T-helper 17 cell (primary cell): ENCODE measurements around the gene TMSB4X. TPM values are rescaled to one million over a fixed set of nuclear protein-coding genes. Genes with fewer than 3 reads are reported as not detected.
"Not testable (repeated sequence)": the region's sequence is repeated elsewhere in the genome, so short reads cannot be mapped to it uniquely, and the experiment has no call there.

Source experiments
- ATAC-seq: fragments of 150-1000 bp; cut with Tn5 transposase; 2 replicates; pipeline ENCODE4 v1.10.0; 2021; ENCODE audit warnings: mild to moderate bottlenecking, moderate library complexity
- DNase-seq, 3 donors: peaks; one replicate each; pipeline versions ENCODE4 v3.0.0 to v3.0.0-alpha.2; 2020 to 2021
- H3K9me3 ChIP-seq: one replicate; pipeline ENCODE4 v1.7.0; 2013; ENCODE audit warnings: low read length, mild to moderate bottlenecking; ENCODE audit not compliant: control insufficient read depth, poor library complexity, severe bottlenecking
- H3K27ac Mint-ChIP-seq: one replicate; pipeline ENCODE4 v1.8.0; 2022; ENCODE audit warnings: mild to moderate bottlenecking, moderate library complexity, mixed read lengths
- H3K27me3 Mint-ChIP-seq: one replicate; pipeline ENCODE4 v1.8.0; 2022; ENCODE audit warnings: mixed read lengths
- H3K36me3 Mint-ChIP-seq: one replicate; pipeline ENCODE4 v1.8.0; 2022; ENCODE audit warnings: low read depth, mixed read lengths
- H3K4me1 Mint-ChIP-seq: one replicate; pipeline ENCODE4 v1.8.0; 2022; ENCODE audit warnings: mild to moderate bottlenecking, mixed read lengths
- H3K4me3 Mint-ChIP-seq: one replicate; pipeline ENCODE4 v1.8.0; 2022; ENCODE audit warnings: mild to moderate bottlenecking, moderate library complexity, mixed read lengths
- total RNA-seq, 4 donors: library from RNA in 2 of 4; stranded (reverse) in 2 of 4; gene quantifications; one replicate each; pipeline ENCODE4 v1.2.3 and lab custom pipeline; 2022 to 2026

Gene TMSB4X
- total RNA-seq, 2 donors from 2014 or later, result 5,781 to 7,183 TPM

DNA sequence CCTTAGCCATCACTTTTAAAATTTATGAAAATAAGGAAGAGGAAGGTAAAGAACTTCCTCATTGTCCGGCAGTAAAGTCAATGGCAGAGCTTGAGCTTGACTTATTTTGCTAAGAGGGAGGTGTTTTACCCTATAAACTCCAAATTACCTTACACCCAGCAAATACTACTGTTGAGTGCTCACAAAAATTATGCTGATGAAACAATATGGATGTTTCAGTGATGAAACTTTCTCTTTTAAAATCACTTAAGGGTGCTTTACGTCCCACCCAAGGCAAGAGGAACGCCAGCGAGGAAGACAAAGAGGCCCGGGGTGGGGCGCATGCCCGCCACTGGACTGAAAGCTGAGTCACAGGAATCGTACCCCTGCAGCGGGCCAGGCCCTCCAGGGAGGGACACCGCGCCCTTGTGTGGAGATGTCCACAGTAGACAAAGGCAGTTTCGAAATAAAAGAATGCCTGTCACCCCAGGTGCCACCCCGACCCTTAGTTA is 560 bp upstream of the TMSB4X start:
- Mint-ChIP-seq H3K36me3 (peaks cover 10% of the 10 kb centered on the region), H3K4me3 (peak overlapping the region; percentile 95), H3K4me1 (peaks cover 36% of the 10 kb centered on the region), H3K27ac (peak overlapping the region; percentile 100), H3K27me3 (no peaks in the 10 kb centered on the region)
- H3K9me3 ChIP-seq, result no peaks in the 10 kb centered on the region
- ATAC-seq (peak; percentile 2), DNase-seq (peak in 2 of 3 donors; percentile 22 to 32)

DNA sequence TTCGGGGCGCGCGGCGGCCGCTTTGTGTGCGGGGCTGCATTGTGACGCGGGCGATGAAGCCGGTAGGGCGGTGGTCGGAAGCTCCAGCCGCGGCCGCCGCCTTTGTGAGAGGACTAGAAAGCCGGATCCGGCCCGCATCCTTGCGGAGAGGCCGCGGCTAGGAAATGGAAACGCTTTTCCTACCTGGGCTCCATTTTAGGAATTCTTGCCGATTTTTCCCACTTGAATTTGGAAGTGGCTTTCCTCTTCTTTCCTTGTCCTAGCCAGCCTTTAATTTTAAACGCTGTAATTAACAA is 708 bp downstream of the TMSB4X start:
- DNase-seq (no peak), ATAC-seq (no peak)
- Mint-ChIP-seq H3K27ac (peak overlapping the region; percentile 100), H3K27me3 (no peaks in the 10 kb centered on the region), H3K4me3 (peak overlapping the region; percentile 95), H3K36me3 (peaks cover 10% of the 10 kb centered on the region), H3K4me1 (peaks cover 35% of the 10 kb centered on the region)
- H3K9me3 ChIP-seq, result no peaks in the 10 kb centered on the region

DNA sequence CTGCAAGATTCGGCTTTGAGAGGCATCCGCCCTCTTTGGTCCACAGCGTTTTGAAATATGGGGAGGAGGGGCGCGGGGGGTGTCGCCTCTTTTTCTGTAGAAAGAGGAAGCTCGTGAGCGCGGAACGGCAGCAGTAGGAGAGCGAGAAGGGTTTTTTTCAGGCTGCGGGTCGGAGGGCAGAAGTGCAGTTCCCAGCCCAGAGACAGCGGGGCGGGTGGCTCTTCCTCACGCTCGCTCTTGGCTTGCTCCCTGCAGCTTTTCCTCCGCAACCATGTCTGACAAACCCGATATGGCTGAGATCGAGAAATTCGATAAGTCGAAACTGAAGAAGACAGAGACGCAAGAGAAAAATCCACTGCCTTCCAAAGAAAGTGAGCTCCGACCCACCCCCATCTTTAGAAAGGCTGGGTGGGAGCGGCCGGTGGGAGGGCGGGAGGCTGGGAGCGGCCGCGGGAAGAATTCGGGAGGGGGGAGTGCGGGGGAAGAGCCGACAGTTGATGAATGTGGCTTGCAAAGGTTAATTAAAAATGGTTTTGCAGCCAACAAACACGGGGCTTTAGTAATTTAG is 1.2 kb downstream of the TMSB4X start:
- H3K27me3 Mint-ChIP-seq, result no peaks in the 10 kb centered on the region
- no peaks in the 10 kb centered on the region for H3K9me3 ChIP-seq
- H3K4me3 Mint-ChIP-seq, result peak overlapping the region; percentile 95
- ATAC-seq (no peak), DNase-seq (no peak)
- H3K36me3 Mint-ChIP-seq, result peaks cover 10% of the 10 kb centered on the region
- H3K4me1 Mint-ChIP-seq, result peaks cover 30% of the 10 kb centered on the region
- peak overlapping the region; percentile 100 for H3K27ac Mint-ChIP-seq

DNA sequence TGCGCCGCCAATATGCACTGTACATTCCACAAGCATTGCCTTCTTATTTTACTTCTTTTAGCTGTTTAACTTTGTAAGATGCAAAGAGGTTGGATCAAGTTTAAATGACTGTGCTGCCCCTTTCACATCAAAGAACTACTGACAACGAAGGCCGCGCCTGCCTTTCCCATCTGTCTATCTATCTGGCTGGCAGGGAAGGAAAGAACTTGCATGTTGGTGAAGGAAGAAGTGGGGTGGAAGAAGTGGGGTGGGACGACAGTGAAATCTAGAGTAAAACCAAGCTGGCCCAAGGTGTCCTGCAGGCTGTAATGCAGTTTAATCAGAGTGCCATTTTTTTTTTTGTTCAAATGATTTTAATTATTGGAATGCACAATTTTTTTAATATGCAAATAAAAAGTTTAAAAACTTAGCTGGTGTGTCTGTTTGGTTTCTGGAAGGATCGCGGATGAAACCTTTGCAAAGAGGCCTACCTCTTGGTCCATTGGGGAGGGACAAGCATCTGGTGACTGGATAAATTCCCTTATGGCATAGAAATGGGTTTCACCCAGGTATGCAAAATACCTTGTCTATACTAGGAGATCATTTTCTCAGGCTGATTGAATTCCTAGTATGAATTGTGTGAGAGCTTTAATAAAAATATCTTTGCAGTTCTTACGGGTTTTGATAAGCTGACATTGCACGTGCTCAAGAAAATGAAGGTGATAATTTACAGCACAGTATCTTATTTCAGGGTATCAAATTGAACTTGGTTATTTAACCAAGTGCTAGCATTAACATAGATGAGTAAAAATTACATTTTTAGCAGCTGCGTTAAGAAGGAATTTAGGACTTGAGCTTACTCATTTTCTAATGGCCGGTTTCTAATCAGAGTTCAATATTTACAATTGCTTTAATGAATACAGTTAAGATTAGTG is 2.2 kb downstream of the TMSB4X start:
- not testable (repeated sequence) for H3K9me3 ChIP-seq, ATAC-seq, DNase-seq, H3K27me3 Mint-ChIP-seq
- peaks cover 25% of the 10 kb centered on the region for H3K4me1 Mint-ChIP-seq
- peaks cover 10% of the 10 kb centered on the region for H3K36me3 Mint-ChIP-seq
- H3K4me3 Mint-ChIP-seq, result peak overlapping the region; percentile 95
- H3K27ac Mint-ChIP-seq, result peak overlapping the region; percentile 100

DNA sequence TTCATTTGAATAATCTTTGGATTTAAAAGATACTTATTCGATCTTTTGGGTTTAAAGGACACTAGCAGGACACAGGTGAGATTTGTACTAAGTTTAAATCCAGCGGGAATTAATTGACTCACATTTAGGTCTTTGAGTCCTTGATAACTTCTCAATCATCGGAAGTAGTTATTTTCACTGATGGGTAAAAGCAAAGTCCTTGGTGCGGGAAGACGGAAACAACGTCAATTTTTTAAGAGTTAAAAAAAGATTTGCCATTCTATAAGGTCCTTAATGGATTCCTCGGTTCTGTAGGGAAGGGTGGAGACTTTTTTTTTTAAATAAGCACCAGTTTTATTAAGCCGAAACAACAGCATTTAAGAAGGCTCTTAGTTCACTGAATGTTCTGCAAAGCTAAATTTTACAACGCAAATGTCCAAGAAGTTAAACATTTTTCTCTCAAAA is 2.9 kb downstream of the TMSB4X start:
- ATAC-seq, result peak; percentile 1

DNA sequence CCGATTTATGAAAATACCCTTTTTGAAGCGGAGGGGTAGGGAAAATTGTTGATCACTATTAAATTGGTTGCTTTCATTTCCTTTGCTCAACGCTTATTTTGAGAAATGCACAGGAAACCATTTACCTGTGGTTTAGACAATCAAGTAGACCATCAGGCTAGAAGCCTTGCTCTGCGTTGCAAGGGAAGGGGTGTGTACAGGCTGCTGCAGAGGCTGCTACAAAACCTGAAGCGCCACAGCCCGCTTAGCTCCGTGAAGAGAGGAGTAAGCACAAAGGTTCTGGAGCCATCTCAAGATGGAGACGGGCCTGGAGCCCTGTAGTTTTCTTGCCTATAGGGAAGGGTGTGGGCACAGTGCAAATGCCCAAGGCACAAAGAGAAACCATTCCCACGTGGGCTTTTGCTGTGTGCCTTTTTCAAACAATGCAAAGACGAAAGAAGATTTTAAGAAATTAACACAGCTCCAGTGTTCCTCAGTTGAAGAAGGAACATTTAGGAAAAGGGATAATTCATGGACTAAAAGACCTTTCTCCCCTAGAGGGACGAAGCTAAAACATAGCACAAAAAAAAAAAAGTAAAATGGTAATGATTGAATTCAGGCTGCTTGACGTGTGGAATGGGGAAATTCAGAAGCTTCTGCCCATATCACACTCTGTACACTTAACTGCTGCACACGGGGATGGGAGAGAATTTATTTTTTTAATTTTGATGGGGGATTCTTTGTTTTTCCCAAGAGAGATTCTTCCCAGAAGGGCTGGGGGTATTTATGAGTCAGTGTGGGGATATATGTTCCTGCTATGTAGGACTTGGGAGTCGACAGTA is 3.5 kb downstream of the TMSB4X start:
- H3K27me3 Mint-ChIP-seq, result no peaks in the 10 kb centered on the region
- DNase-seq (peak; percentile 36 to 60 (median 45)), ATAC-seq (peak; percentile 76)
- H3K4me3 Mint-ChIP-seq, result peak overlapping the region; percentile 95
- peaks cover 27% of the 10 kb centered on the region for H3K4me1 Mint-ChIP-seq
- no peaks in the 10 kb centered on the region for H3K9me3 ChIP-seq
- peak overlapping the region; percentile 100 for H3K27ac Mint-ChIP-seq
- H3K36me3 Mint-ChIP-seq, result peaks cover 10% of the 10 kb centered on the region

More for the DNA sequence above, 2.9 kb downstream of the TMSB4X start:
- Mint-ChIP-seq H3K27ac (peak overlapping the region; percentile 100), H3K27me3 (no peaks in the 10 kb centered on the region), H3K36me3 (peaks cover 10% of the 10 kb centered on the region), H3K4me3 (peak overlapping the region; percentile 95), H3K4me1 (peaks cover 24% of the 10 kb centered on the region)
- no peak for DNase-seq
- no peaks in the 10 kb centered on the region for H3K9me3 ChIP-seq

DNA sequence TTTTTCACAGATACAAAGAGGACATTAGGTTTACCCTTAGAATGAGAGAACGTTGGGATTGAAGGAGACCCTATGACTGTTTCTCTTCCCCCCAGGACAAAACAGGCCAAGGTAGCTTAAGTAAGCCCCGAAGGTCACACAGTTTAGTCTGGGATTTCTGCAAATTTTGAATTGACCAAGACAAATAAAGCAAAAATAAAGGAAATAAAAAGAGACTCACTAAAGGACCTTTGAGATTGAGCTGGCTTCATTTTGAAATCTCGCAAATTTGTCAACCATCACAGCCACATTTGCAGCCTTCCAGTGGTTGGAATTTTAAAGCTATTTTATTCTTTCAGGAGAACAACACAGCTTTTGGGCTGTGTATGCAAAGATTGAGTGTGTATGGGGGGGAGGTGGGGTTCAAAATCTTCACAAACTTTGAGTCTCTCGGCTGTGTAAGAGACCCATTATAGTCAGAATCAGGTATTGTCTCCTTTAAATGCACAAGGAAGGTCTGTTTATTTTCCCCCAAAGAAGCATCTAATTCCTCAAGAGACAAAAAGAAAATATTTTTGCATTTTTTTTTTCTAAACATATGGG is 4.2 kb downstream of the TMSB4X start:
- H3K36me3 Mint-ChIP-seq, result peaks cover 10% of the 10 kb centered on the region
- H3K9me3 ChIP-seq, result no peaks in the 10 kb centered on the region
- ATAC-seq (no peak), DNase-seq (no peak)
- H3K27me3 Mint-ChIP-seq, result no peaks in the 10 kb centered on the region
- H3K4me1 Mint-ChIP-seq, result peaks cover 31% of the 10 kb centered on the region
- H3K27ac Mint-ChIP-seq, result peak overlapping the region; percentile 100
- H3K4me3 Mint-ChIP-seq, result peak overlapping the region; percentile 95

DNA sequence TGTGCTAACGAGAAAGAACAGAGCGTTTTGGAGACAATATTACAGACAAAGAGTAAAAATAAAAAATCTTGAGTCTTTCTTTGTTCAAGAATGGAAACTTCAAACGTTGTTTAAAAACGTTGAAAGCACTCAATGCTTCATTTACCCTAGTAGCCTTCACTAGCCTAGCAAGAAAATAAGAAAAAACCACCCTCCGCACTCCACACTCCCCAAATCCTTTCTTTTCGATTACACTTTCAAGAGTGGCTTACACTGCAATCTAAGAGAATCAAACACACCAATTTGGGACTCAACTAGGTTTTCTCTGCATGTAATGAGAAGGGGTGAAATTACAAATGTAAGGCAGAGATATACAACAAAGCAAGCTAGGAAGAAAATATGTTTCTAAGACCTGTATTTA is 4.7 kb downstream of the TMSB4X start:
- Mint-ChIP-seq H3K27ac (peak overlapping the region; percentile 100), H3K4me1 (peaks cover 35% of the 10 kb centered on the region), H3K27me3 (no peaks in the 10 kb centered on the region), H3K4me3 (peak overlapping the region; percentile 95), H3K36me3 (peaks cover 10% of the 10 kb centered on the region)
- DNase-seq (no peak), ATAC-seq (no peak)
- H3K9me3 ChIP-seq, result no peaks in the 10 kb centered on the region

DNA sequence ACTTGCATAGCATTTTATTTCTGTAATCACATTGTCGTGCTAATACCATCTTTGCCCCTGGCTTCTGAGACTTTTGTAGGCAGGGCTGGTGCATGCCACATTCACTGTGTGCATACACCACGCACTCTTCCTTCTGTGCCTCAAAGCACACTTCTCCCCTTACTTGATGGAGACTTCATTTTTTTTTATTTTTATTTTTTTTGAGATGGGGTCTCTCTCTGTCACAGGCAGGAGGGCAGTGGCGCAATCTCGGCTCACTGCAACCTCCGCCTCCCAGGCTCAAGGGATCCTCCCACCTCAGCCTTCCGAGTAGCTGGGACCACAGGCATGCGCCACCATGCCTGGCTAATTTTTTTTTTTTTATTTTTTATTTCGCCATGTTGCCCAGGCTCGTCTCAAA is 5.1 kb downstream of the TMSB4X start:
- H3K4me1 Mint-ChIP-seq, result peaks cover 35% of the 10 kb centered on the region
- H3K27me3 Mint-ChIP-seq, H3K9me3 ChIP-seq, ATAC-seq, DNase-seq: not testable (repeated sequence)
- H3K4me3 Mint-ChIP-seq, result peak overlapping the region; percentile 95
- peak overlapping the region; percentile 100 for H3K27ac Mint-ChIP-seq
- peaks cover 10% of the 10 kb centered on the region for H3K36me3 Mint-ChIP-seq

DNA sequence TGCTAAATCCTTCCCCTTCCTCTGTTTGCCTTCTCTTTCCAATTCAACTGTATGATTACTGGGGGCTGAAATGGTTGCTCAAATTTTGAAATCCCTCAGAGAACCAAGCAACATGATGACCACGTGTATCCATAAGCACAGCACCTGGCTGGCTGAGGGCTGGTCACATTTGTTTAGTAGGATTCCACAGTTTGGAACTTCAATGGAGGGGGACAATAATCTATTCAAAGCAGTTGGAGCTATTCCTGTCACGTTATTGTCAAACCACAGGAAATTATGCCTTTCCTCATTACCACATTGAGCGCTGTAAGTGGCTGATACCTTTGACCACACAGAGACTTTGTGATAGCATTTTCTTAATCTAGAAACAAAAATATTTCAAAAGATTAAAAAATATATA is 7.0 kb downstream of the TMSB4X start:
- peaks cover 5% of the 10 kb centered on the region for H3K36me3 Mint-ChIP-seq
- peak; percentile 16 for ATAC-seq
- peak overlapping the region; percentile 100 for H3K27ac Mint-ChIP-seq
- no peaks in the 10 kb centered on the region for H3K9me3 ChIP-seq
- no peak for DNase-seq
- H3K27me3 Mint-ChIP-seq, result no peaks in the 10 kb centered on the region
- H3K4me3 Mint-ChIP-seq, result peak overlapping the region; percentile 71
- peaks cover 41% of the 10 kb centered on the region for H3K4me1 Mint-ChIP-seq

DNA sequence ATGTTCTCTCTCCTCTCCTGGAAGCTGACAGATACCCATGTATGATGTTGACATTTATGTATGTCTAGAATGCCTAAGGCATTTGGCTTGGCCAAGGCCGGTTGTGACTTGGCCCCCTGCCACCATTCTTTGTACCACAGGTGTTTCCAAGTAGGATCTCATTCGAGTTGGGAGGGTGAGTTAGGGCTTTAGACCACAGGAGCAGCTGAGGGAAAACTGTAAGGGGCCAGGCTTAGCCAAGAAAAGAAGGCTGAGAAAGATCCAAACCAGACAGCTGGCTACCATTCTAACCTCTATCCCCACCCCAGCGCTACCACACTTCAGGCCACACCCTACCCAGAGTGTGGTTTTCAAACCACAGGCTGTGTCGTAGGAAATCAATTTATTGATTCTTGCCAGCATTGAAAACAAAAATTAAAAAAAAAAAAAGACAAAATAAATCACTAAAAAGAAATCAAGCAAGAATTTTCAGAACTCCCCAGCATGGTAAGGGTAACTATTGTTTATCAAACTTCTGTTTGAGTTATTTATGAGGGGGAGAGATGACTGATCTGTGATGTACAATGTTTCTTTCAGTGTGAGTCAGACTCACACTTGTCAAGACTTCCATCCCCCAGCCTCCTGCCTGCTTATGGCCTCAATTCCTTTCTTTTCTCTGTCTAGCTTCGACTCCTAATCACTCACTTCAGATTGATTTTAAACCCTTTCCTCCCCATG is 9.9 kb downstream of the TMSB4X start:
- peaks cover 2% of the 10 kb centered on the region for H3K36me3 Mint-ChIP-seq

DNA sequence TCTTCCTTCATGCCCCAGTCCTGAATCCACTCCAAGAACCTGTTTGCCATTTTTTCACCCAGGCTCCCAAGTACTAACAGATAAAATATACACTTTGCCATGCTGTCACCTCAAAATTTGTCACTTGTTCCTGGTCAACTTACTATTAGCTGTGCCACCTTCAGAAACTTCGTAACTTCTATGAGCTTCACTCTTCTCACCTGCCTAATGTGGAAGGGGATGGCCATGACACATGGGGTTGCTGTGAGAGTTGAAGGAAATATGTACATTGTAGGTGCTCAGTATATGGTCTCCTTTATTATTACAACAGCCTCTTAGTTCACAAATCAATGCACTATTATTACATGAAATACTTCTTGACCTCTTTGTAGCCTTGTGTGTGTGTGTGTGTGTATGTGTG is 10.4 kb downstream of the TMSB4X start:
- DNase-seq (no peak), ATAC-seq (no peak)
- peak overlapping the region; percentile 100 for H3K27ac Mint-ChIP-seq
- H3K9me3 ChIP-seq, result no peaks in the 10 kb centered on the region
- peaks cover 2% of the 10 kb centered on the region for H3K36me3 Mint-ChIP-seq
- H3K4me3 Mint-ChIP-seq, result peak overlapping the region; percentile 63
- H3K4me1 Mint-ChIP-seq, result peaks cover 32% of the 10 kb centered on the region
- no peaks in the 10 kb centered on the region for H3K27me3 Mint-ChIP-seq

More for the DNA sequence above, 9.9 kb downstream of the TMSB4X start:
- H3K27ac Mint-ChIP-seq, result peak overlapping the region; percentile 100
- H3K27me3 Mint-ChIP-seq, result no peaks in the 10 kb centered on the region
- ATAC-seq (peak; percentile 77), DNase-seq (peak in 1 of 3 donors; percentile 26)
- no peaks in the 10 kb centered on the region for H3K9me3 ChIP-seq
- peaks cover 32% of the 10 kb centered on the region for H3K4me1 Mint-ChIP-seq
- H3K4me3 Mint-ChIP-seq, result peak overlapping the region; percentile 67
